Ovary (tissue), 9 donors: ENCODE data around the gene COMMD10. TPM values are rescaled to one million over a fixed set of nuclear protein-coding genes. Genes with fewer than 3 reads are reported as not detected.

Experiments
- DNase-seq, 5 donors: peaks; one replicate each; pipeline ENCODE4 v3.0.0-alpha.2; 2019 to 2020
- H3K27ac ChIP-seq, 2 donors: fragments of 200-600 bp; one replicate each; pipeline versions ENCODE4 v1.5.1 to v1.8.0; 2019 to 2022
- H3K27me3 ChIP-seq: fragments of 200-600 bp; one replicate; pipeline ENCODE4 v1.8.0; 2022
- H3K36me3 ChIP-seq: fragments of 200-600 bp; sonication (generic); one replicate; pipeline ENCODE4 v1.5.1; 2019
- H3K4me1 ChIP-seq: one replicate; pipeline ENCODE4 v1.8.1; 2013; ENCODE audit warnings: mild to moderate bottlenecking, moderate library complexity; ENCODE audit not compliant: insufficient read depth
- H3K4me3 ChIP-seq: fragments of 200-600 bp; sonication (generic); one replicate; pipeline ENCODE4 v1.5.1; 2017
- H3K9me3 ChIP-seq, 2 donors: fragments of 200-600 bp in 1 of 2; sonication (generic) in 1 of 2; one replicate each; pipeline versions ENCODE4 v1.5.1 to v1.8.1; 2013 to 2019; ENCODE audit warnings: mild to moderate bottlenecking in 1 of 2, moderate library complexity in 1 of 2
- EP300 ChIP-seq: sonication (generic); formaldehyde crosslinking; IDR thresholded peaks from one replicate; pipeline ENCODE4 v1.6.1; 2017; ENCODE audit warnings: antibody characterized with exemption
- POLR2A ChIP-seq: fragments of 450-650 bp; IDR thresholded peaks from one replicate; pipeline ENCODE4 v1.6.1; 2017; ENCODE audit warnings: antibody characterized with exemption, mild to moderate bottlenecking, moderate library complexity
- WGBS, 3 donors: extraction: QIAGEN DNeasy Blood & Tissue Kit in 1 of 3; methylation state at CpG; one replicate each; pipeline versions ENCODE4 v1.1.5 to v1.1.7; 2013 to 2017; 5-methylcytosine and 5-hydroxymethylcytosine counted together
- intact Hi-C, 4 donors: fragments of 100-400 bp; cut with DNase I; formaldehyde crosslinking; loops; one replicate each; pipeline versions ENCODE4 v1.11.0 to v1.15.1; 2022 to 2023
- polyA plus RNA-seq, 2 donors: library from polyadenylated mRNA; stranded (reverse); fragments of 200-250 nt in 1 of 2; fragments of 350-450 nt in 1 of 2; fragmentation: Illumina TruSeq in 1 of 2; extraction: RNeasy Lipid Tissue Mini Kit (QIAGEN cat#74804) in 1 of 2; gene quantifications; one replicate each; pipeline ENCODE4 v1.2.3, GENCODE V29; 2013 to 2014
- total RNA-seq, 7 donors: library from RNA; depleted of rRNA in 2 of 7; stranded (reverse); fragments of >200 nt in 2 of 7; fragmentation: NEBNext Ultra II Directional in 3 of 7; extraction: Animal tissue kit (Norgen Biotek cat#: 25700) in 3 of 7; gene quantifications; one replicate each; pipeline versions ENCODE4 v1.1.0 to v1.2.4, GENCODE V29; 2016 to 2023
- TF ChIP-seq, protein P1 (sequence below), 3 donors: fragments of 450-650 bp in 2 of 3; fragments of 200-600 bp in 1 of 3; IDR thresholded peaks; one replicate each; pipeline versions ENCODE4 v1.5.1 to v1.8.0; 2016 to 2022; ENCODE audit warnings: antibody characterized with exemption in 3 of 3, mild to moderate bottlenecking in 1 of 3
- donor health status: DM: no; HTN: no; CAD: no; lungs with moderate emphysema.
- donor health status: DM: no; HTN: no; CAD: no.
- donor health status: Bipolar disorder and iron deficiency.
- donor health status: DM: yes; HTN: yes; CAD: no.
- donor health status: DM: no; HTN: no; CAD: no.
- donor health status: DM: yes; HTN: yes; CAD: no.

Gene COMMD10
- total and polyA plus RNA-seq, 9 donors, result 19.6 to 45.9 (median 26.2) TPM

DNA sequence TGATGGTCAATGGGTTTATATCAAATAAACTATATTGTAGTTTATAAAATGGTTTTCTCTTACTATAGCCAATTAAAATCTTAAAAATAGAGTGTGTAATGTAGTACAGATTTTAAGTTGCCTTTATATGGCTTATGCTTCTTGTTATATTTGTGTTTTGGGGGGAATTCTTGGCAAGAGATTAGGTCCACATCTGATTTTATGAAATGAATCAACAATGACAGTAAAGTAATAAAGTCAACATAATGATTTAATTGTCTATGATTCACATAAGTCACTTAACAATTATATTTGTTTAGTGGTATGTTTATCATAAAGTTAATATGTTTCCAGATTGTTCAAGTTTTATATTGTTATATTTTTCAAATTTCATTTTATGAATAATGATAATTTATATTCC, 164.8 kb downstream of the COMMD10 start:
- TF ChIP-seq EP300 (no peak), POLR2A (no peak)
- TF ChIP-seq, protein P1, sequence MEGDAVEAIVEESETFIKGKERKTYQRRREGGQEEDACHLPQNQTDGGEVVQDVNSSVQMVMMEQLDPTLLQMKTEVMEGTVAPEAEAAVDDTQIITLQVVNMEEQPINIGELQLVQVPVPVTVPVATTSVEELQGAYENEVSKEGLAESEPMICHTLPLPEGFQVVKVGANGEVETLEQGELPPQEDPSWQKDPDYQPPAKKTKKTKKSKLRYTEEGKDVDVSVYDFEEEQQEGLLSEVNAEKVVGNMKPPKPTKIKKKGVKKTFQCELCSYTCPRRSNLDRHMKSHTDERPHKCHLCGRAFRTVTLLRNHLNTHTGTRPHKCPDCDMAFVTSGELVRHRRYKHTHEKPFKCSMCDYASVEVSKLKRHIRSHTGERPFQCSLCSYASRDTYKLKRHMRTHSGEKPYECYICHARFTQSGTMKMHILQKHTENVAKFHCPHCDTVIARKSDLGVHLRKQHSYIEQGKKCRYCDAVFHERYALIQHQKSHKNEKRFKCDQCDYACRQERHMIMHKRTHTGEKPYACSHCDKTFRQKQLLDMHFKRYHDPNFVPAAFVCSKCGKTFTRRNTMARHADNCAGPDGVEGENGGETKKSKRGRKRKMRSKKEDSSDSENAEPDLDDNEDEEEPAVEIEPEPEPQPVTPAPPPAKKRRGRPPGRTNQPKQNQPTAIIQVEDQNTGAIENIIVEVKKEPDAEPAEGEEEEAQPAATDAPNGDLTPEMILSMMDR (IDR thresholded peaks at IDR 0.05), result no peak
- H3K27me3 ChIP-seq, result no peaks in the 10 kb centered on the region
- H3K4me1 ChIP-seq, result no peaks in the 10 kb centered on the region
- no peak overlapping the region for H3K27ac ChIP-seq
- no peaks in the 10 kb centered on the region for H3K36me3 ChIP-seq
- DNase-seq, result no peak
- H3K4me3 ChIP-seq, result no peak overlapping the region
- H3K9me3 ChIP-seq, result no peaks in the 10 kb centered on the region
- intact Hi-C loops, result no loop called here

DNA sequence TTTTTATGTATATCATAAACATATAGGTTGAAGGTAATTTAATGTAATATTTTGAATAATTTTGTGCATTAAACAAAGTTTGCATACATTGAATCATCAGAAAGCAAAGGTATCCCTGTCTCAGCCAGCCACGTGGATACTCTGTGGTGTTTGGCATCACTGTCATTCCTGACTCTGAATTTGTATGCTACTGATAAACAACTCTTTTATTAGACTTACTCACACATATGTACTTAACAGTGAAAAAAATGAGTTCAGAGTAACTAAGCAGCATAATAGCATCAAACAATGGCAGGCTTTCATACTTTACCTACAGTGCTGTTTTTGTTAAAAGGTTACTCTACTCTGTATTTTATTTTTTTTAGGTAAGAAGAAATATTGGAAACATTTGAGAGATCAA, 171.9 kb downstream of the COMMD10 start:
- H3K4me1 ChIP-seq, result no peaks in the 10 kb centered on the region
- H3K4me3 ChIP-seq, result no peak overlapping the region
- no peaks in the 10 kb centered on the region for H3K9me3 ChIP-seq
- TF ChIP-seq POLR2A (no peak), EP300 (no peak)
- TF ChIP-seq, protein P1 (IDR thresholded peaks at IDR 0.05), result no peak
- DNase-seq, result no peak
- H3K36me3 ChIP-seq, result no peaks in the 10 kb centered on the region
- intact Hi-C loops, result no loop called here
- H3K27me3 ChIP-seq, result no peaks in the 10 kb centered on the region
- H3K27ac ChIP-seq, result no peak overlapping the region
- 79 to 88% (median 84%) methylated on average over 1 of the region's 1 CpG for WGBS, 3 donors

DNA sequence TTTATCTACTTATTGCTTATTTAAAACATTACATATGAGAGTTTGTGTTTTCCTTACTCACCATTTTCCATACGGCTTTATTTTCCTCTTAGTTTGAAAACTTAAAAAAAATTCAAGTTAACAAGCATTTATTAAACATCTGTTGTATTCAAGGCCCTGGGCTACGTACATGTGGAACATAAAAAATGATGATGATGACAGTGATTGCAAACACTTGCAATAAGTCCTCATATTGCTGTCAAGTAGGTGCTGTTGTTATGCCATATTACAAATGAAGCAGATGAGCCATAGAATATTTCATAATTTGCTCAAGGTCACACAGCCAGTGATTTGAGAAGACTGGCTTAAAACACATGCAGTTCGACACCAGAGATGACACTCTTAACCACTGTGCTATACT, 180.6 kb downstream of the COMMD10 start:
- Histone ChIP-seq H3K4me1 (no peaks in the 10 kb centered on the region), H3K27me3 (no peaks in the 10 kb centered on the region), H3K9me3 (no peaks in the 10 kb centered on the region), H3K36me3 (no peaks in the 10 kb centered on the region), H3K27ac (no peak overlapping the region), H3K4me3 (no peak overlapping the region)
- TF ChIP-seq, protein P1 (IDR thresholded peaks at IDR 0.05), result no peak
- TF ChIP-seq POLR2A (no peak), EP300 (no peak)
- no peak for DNase-seq
- WGBS, 3 donors, result 86 to 95% (median 91%) methylated on average over 3 of the region's 3 CpGs
- intact Hi-C loops, result no loop called here

DNA sequence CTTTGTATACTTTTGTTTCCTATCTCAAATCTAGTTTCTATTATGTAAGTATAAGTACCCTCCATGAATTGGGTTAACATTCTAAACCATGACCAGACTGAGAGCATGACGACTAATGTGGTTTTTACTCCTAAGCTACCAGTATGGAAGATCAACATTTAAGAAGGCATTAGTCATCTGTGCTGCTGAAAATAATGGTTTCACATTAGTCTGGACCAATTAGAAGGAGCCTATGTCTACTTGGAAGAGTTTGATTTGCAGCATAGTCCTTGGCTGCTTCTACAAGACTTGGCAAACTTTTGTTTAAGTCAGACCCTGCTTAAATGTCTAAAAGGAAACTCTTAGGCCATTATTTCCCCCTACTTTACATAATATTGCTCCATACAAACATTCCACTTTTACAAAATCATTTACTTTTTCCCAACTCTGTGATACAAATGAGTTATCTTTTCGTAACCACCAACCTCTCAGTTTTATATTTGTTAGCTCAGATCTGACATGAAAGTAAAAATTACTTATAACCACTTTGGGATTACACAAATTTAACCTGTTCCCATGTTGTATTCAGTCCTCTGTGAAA, 186.7 kb downstream of the COMMD10 start:
- no peak overlapping the region for H3K27ac ChIP-seq
- H3K27me3 ChIP-seq, result no peaks in the 10 kb centered on the region
- no peaks in the 10 kb centered on the region for H3K4me1 ChIP-seq
- no peak for TF ChIP-seq POLR2A
- TF ChIP-seq, protein P1 (IDR thresholded peaks at IDR 0.05), result no peak
- TF ChIP-seq EP300, result no peak
- intact Hi-C loops, result no loop called here
- DNase-seq, result no peak
- no peak overlapping the region for H3K4me3 ChIP-seq
- H3K9me3 ChIP-seq, result no peaks in the 10 kb centered on the region
- WGBS, 3 donors, result 75 to 95% (median 94%) methylated on average over 2 of the region's 2 CpGs
- no peaks in the 10 kb centered on the region for H3K36me3 ChIP-seq
